ENCODE data around the gene CHDH. TPM values are rescaled to one million over a fixed set of nuclear protein-coding genes. Genes with fewer than 3 reads are reported as not detected.
A peak's percentile ranks its signal among the peaks of the same experiment; 100 is the strongest.

Gene CHDH
- total RNA-seq, 1 experiment from 2014 or later: 0.17 TPM

GRCh38 chr3:53849916-53850315 lies 3.7 kb upstream of the CHDH start:
- no peak for DNase-seq (ENCODE audit: low read depth)

GRCh38 chr3:53846851-53847155 lies 584 bp upstream of the CHDH start:
- DNase-seq (ENCODE audit: low read depth): no peak

GRCh38 chr3:53845881-53846133 lies 412 bp downstream of the CHDH start:
- DNase-seq (ENCODE audit: low read depth): no peak

- DNase-seq (ENCODE audit: low read depth): peak; percentile 34
These were observed 927 bp downstream of the CHDH start for GRCh38 chr3:53845103-53845880.

GRCh38 chr3:53844262-53845102 lies 1.7 kb downstream of the CHDH start:
- DNase-seq (ENCODE audit: low read depth): no peak

- DNase-seq (ENCODE audit: low read depth): no peak
These were observed 2.7 kb downstream of the CHDH start for GRCh38 chr3:53843195-53844177.

- peak; percentile 12 for DNase-seq (ENCODE audit: low read depth)
These were observed 3.6 kb downstream of the CHDH start for GRCh38 chr3:53842436-53843194.

- no peak for DNase-seq (ENCODE audit: low read depth)
These were observed 4.9 kb downstream of the CHDH start for GRCh38 chr3:53841296-53841695.

- no peak for DNase-seq (ENCODE audit: low read depth)
These were observed 8.9 kb downstream of the CHDH start for GRCh38 chr3:53837331-53837730.

GRCh38 chr3:53836084-53836872 lies 9.9 kb downstream of the CHDH start:
- DNase-seq (ENCODE audit: low read depth): no peak

- no peak for DNase-seq (ENCODE audit: low read depth)
These were observed 11.0 kb downstream of the CHDH start for GRCh38 chr3:53835257-53835656.

- DNase-seq (ENCODE audit: low read depth): no peak
These were observed 11.7 kb downstream of the CHDH start for GRCh38 chr3:53834429-53835095.

- no peak for DNase-seq (ENCODE audit: low read depth)
These were observed 12.5 kb downstream of the CHDH start for GRCh38 chr3:53833700-53834099.

- no peak for DNase-seq (ENCODE audit: low read depth)
These were observed 13.1 kb downstream of the CHDH start for GRCh38 chr3:53833053-53833645.

GRCh38 chr3:53830944-53831343 lies 15.3 kb downstream of the CHDH start:
- DNase-seq (ENCODE audit: low read depth): no peak

- no peak for DNase-seq (ENCODE audit: low read depth)
These were observed 16.6 kb downstream of the CHDH start for GRCh38 chr3:53829605-53830004.

GRCh38 chr3:53828581-53828980 lies 17.6 kb downstream of the CHDH start:
- DNase-seq (ENCODE audit: low read depth): no peak

- DNase-seq (ENCODE audit: low read depth): no peak
These were observed 20.2 kb downstream of the CHDH start for GRCh38 chr3:53826048-53826447.

GRCh38 chr3:53824795-53825194 lies 21.4 kb downstream of the CHDH start:
- DNase-seq (ENCODE audit: low read depth): no peak
